H1 (cell line): ENCODE data around the gene ISL2. TPM values are rescaled to one million over a fixed set of nuclear protein-coding genes. Genes with fewer than 3 reads are reported as not detected.

Experiments used
- CTCF ChIA-PET: fragments of 300-600 bp; sonication (Branson Sonifier 250); formaldehyde crosslinking; loops from one replicate; lab custom pipeline; 2021; ENCODE audit not compliant: partially characterized antibody; lab: Charles Lee
- POLR2A ChIA-PET: fragments of 300-600 bp; sonication (Branson Sonifier 250); formaldehyde crosslinking; loops from one replicate; lab custom pipeline; 2021; ENCODE audit warnings: inconsistent platforms; ENCODE audit not compliant: partially characterized antibody; lab: Charles Lee
- DNase-seq, 2 experiments: peaks; one replicate each; pipeline versions ENCODE4 v3.0.0 to v3.0.0-alpha.2; 2010 to 2022; ENCODE audit warnings: low spot score in 2 of 2, low read depth in 1 of 2, mixed read lengths in 1 of 2
- FAIRE-seq: peaks from 2 replicates; lab custom pipeline; 2011; peaks lifted over from hg19 to GRCh38; lab: Jason Lieb, UNC
- H2AFZ ChIP-seq: 2 replicates; pipeline ENCODE4 v1.8.1; 2012; ENCODE audit warnings: low read length, inconsistent platforms
- H2AK5ac ChIP-seq: 2 replicates; pipeline ENCODE4 v1.6.1; 2013; ENCODE audit warnings: low read depth, low read length
- H2BK120ac ChIP-seq: replicated peaks from 2 replicates; pipeline ENCODE3; 2013; ENCODE audit warnings: low read depth, low read length, inconsistent platforms
- H2BK12ac ChIP-seq: 2 replicates; pipeline ENCODE4 v1.6.1; 2013; ENCODE audit warnings: low read depth, low read length
- H2BK15ac ChIP-seq: 2 replicates; pipeline ENCODE4 v1.6.1; 2013; ENCODE audit warnings: low read length
- H2BK20ac ChIP-seq: 2 replicates; pipeline ENCODE4 v1.6.1; 2013; ENCODE audit warnings: low read length
- H2BK5ac ChIP-seq: 2 replicates; pipeline ENCODE4 v1.6.1; 2013; ENCODE audit warnings: low read depth, low read length
- H3K14ac ChIP-seq: 2 replicates; pipeline ENCODE4 v1.6.1; 2013; ENCODE audit warnings: inconsistent platforms; ENCODE audit not compliant: insufficient read length
- H3K18ac ChIP-seq: 2 replicates; pipeline ENCODE4 v1.6.1; 2013; ENCODE audit warnings: low read length; ENCODE audit errors: extremely low read depth
- H3K23ac ChIP-seq: 2 replicates; pipeline ENCODE4 v1.6.1; 2013; ENCODE audit warnings: inconsistent platforms; ENCODE audit not compliant: insufficient read length
- H3K23me2 ChIP-seq: 2 replicates; pipeline ENCODE4 v1.6.1; 2013; ENCODE audit warnings: low read depth, low read length
- H3K27ac ChIP-seq: 2 replicates; pipeline ENCODE4 v1.6.1; 2011; ENCODE audit warnings: low read depth, low read length, inconsistent platforms
- H3K27me3 ChIP-seq, 4 experiments: replicated peaks in 1 of 4; 1 replicate in 1 of 4; 2 replicates in 3 of 4; pipeline versions ENCODE4 v1.6.1 to v1.8.1; 2011 to 2013; ENCODE audit warnings: low read length in 3 of 4, mild to moderate bottlenecking in 3 of 4, inconsistent platforms in 2 of 4, mixed read lengths in 2 of 4, moderate library complexity in 1 of 4; ENCODE audit not compliant: control insufficient read depth in 3 of 4, insufficient read depth in 3 of 4; ENCODE audit errors: extremely low read depth in 1 of 4
- H3K36me3 ChIP-seq, 4 experiments: 2 replicates each; pipeline versions ENCODE4 v1.6.1 to v1.8.1; 2011 to 2013; ENCODE audit warnings: mild to moderate bottlenecking in 4 of 4, low read length in 3 of 4, moderate library complexity in 2 of 4, control low read depth in 1 of 4, inconsistent platforms in 1 of 4; ENCODE audit not compliant: insufficient read depth in 4 of 4, control insufficient read depth in 2 of 4
- H3K4ac ChIP-seq: replicated peaks from 2 replicates; pipeline ENCODE3; 2013; ENCODE audit warnings: low read length, low read depth, mixed read lengths, inconsistent platforms; ENCODE audit not compliant: insufficient read length
- H3K4me1 ChIP-seq, 4 experiments: replicated peaks in 1 of 4; 1 replicate in 1 of 4; 2 replicates in 3 of 4; pipeline versions ENCODE4 v1.6.1 to v1.8.1; 2011 to 2013; ENCODE audit warnings: low read length in 3 of 4, inconsistent platforms in 2 of 4, mixed read lengths in 1 of 4; ENCODE audit not compliant: insufficient read depth in 4 of 4, control insufficient read depth in 3 of 4
- H3K4me2 ChIP-seq, 2 experiments: 2 replicates each; pipeline versions ENCODE4 v1.6.1 to v1.8.1; 2011 to 2013; ENCODE audit warnings: low read depth in 2 of 2, low read length in 2 of 2, control low read depth in 1 of 2, inconsistent platforms in 1 of 2, mild to moderate bottlenecking in 1 of 2; ENCODE audit not compliant: insufficient read depth in 1 of 2
- H3K4me3 ChIP-seq, 4 experiments: fragments of 200-600, 300-600 bp in 1 of 4; sonication (generic), shearing (Covaris generic), sonication (Bioruptor Twin) in 1 of 4; 2 replicates each; pipeline versions ENCODE4 v1.5.1 to v1.8.1; 2011 to 2016; ENCODE audit warnings: low read length in 4 of 4, low read depth in 3 of 4, control low read depth in 2 of 4, inconsistent platforms in 2 of 4, mild to moderate bottlenecking in 2 of 4, mixed read lengths in 1 of 4, moderate library complexity in 1 of 4; ENCODE audit not compliant: insufficient read depth in 2 of 4; ENCODE audit errors: extremely low read depth in 1 of 4
- H3K56ac ChIP-seq: replicated peaks from 2 replicates; pipeline ENCODE3; 2013; ENCODE audit warnings: low read depth, mild to moderate bottlenecking, mixed read lengths, low read length, inconsistent platforms; ENCODE audit not compliant: insufficient read length
- H3K79me1 ChIP-seq: 2 replicates; pipeline ENCODE4 v1.6.1; 2013; ENCODE audit warnings: low read depth, low read length, control low read depth
- H3K79me2 ChIP-seq, 2 experiments: 2 replicates each; pipeline versions ENCODE4 v1.6.1 to v1.8.1; 2012 to 2013; ENCODE audit warnings: low read length in 2 of 2, mild to moderate bottlenecking in 2 of 2, inconsistent platforms in 1 of 2; ENCODE audit not compliant: insufficient read depth in 2 of 2, control insufficient read depth in 1 of 2
- H3K9ac ChIP-seq, 4 experiments: replicated peaks in 1 of 4; 1 replicate in 1 of 4; 2 replicates in 3 of 4; pipeline versions ENCODE4 v1.6.1 to v1.8.1; 2011 to 2013; ENCODE audit warnings: low read depth in 3 of 4, low read length in 3 of 4, control low read depth in 2 of 4, mild to moderate bottlenecking in 2 of 4, moderate library complexity in 2 of 4, inconsistent platforms in 1 of 4; ENCODE audit errors: extremely low read depth in 1 of 4
- H3K9me3 ChIP-seq, 2 experiments: 2 replicates each; pipeline versions ENCODE4 v1.6.1 to v1.8.1; 2012 to 2013; ENCODE audit warnings: mild to moderate bottlenecking in 2 of 2, moderate library complexity in 2 of 2, control low read depth in 1 of 2, inconsistent platforms in 1 of 2, low read depth in 1 of 2, low read length in 1 of 2, mixed read lengths in 1 of 2; ENCODE audit not compliant: insufficient read depth in 2 of 2
- H4K20me1 ChIP-seq, 2 experiments: replicated peaks in 1 of 2; 2 replicates each; pipeline versions ENCODE3 to v1.8.1; 2011 to 2013; ENCODE audit warnings: inconsistent platforms in 2 of 2, low read length in 2 of 2, mild to moderate bottlenecking in 1 of 2; ENCODE audit not compliant: insufficient read depth in 2 of 2, control insufficient read depth in 1 of 2
- H4K5ac ChIP-seq: 2 replicates; pipeline ENCODE4 v1.6.1; 2013; ENCODE audit warnings: low read length, low read depth, mixed read lengths, inconsistent platforms; ENCODE audit not compliant: insufficient read length
- H4K8ac ChIP-seq: 2 replicates; pipeline ENCODE4 v1.8.0; 2013; ENCODE audit warnings: mild to moderate bottlenecking, moderate library complexity, low read length, inconsistent platforms; ENCODE audit not compliant: insufficient read depth; ENCODE audit errors: extremely low read depth
- H4K91ac ChIP-seq: replicated peaks from 2 replicates; pipeline ENCODE3; 2013; ENCODE audit warnings: low read length, mixed read lengths, inconsistent platforms; ENCODE audit not compliant: insufficient read length
- BRCA1 ChIP-seq: IDR thresholded peaks from 2 replicates; pipeline ENCODE4 v1.6.1; 2012; ENCODE audit warnings: low read depth, low read length, improper control_type of control experiment
- CBX5 ChIP-seq: fragments of 300-800, 300-1000 bp; sonication (generic); IDR thresholded peaks from 2 replicates; pipeline ENCODE4 v1.7.1; 2016; ENCODE audit warnings: antibody characterized with exemption, low read length, low read depth
- CHD1 ChIP-seq: IDR thresholded peaks from 2 replicates; pipeline ENCODE4 v1.6.1; 2012; ENCODE audit warnings: low read depth, low read length, improper control_type of control experiment
- EP300 ChIP-seq, 2 experiments: IDR thresholded peaks; 1 replicate in 1 of 2; 2 replicates in 1 of 2; pipeline ENCODE4 v1.6.1; 2011 to 2012; ENCODE audit warnings: low read depth in 2 of 2, low read length in 2 of 2, mild to moderate bottlenecking in 2 of 2, borderline replicate concordance in 1 of 2, inconsistent platforms in 1 of 2, moderate library complexity in 1 of 2
- JUN ChIP-seq: IDR thresholded peaks from 2 replicates; pipeline ENCODE4 v1.6.1; 2011; ENCODE audit warnings: low read depth, mild to moderate bottlenecking, improper control_type of control experiment, low read length
- KDM4A ChIP-seq: IDR thresholded peaks from one replicate; pipeline ENCODE4 v1.7.1; 2012; ENCODE audit warnings: low read depth, mild to moderate bottlenecking, moderate library complexity, low read length, inconsistent platforms; ENCODE audit not compliant: severe bottlenecking
- MAFK ChIP-seq: IDR thresholded peaks from 2 replicates; pipeline ENCODE4 v1.6.1; 2012; ENCODE audit warnings: low read depth, mild to moderate bottlenecking, improper control_type of control experiment, low read length
- NANOG ChIP-seq: IDR thresholded peaks from 2 replicates; pipeline ENCODE4 v1.6.1; 2011; ENCODE audit warnings: low read length, low read depth, mild to moderate bottlenecking, inconsistent platforms; ENCODE audit not compliant: insufficient read depth, poor library complexity, severe bottlenecking
- POU5F1 ChIP-seq: IDR thresholded peaks from 2 replicates; pipeline ENCODE4 v1.6.1; 2011; ENCODE audit warnings: low read depth, mild to moderate bottlenecking, low read length, moderate library complexity
- SIRT6 ChIP-seq: IDR thresholded peaks from one replicate; pipeline ENCODE4 v1.7.1; 2012; ENCODE audit warnings: low read length, inconsistent platforms
- SRF ChIP-seq: IDR thresholded peaks from 2 replicates; pipeline ENCODE4 v1.6.1; 2011; ENCODE audit warnings: mild to moderate bottlenecking, low read depth, low read length, moderate library complexity
- SUZ12 ChIP-seq: fragments of 200-600 bp; sonication (generic); IDR thresholded peaks from 2 replicates; pipeline ENCODE4 v1.6.1; 2012; ENCODE audit warnings: mild to moderate bottlenecking, inconsistent platforms, low read length, moderate library complexity, mixed read lengths
- TAF7 ChIP-seq: optimal IDR thresholded peaks from 2 replicates; pipeline ENCODE3; 2011; ENCODE audit warnings: low read depth, mild to moderate bottlenecking, inconsistent platforms, low read length, moderate library complexity, borderline replicate concordance
- TEAD4 ChIP-seq: IDR thresholded peaks from 2 replicates; pipeline ENCODE4 v1.6.1; 2012; ENCODE audit warnings: low read depth, low read length, inconsistent platforms, mixed read lengths
- whole genome bisulfite sequencing, 2 experiments: shearing (Covaris generic) in 1 of 2; methylation state at CpG; one replicate each; pipeline versions ENCODE4 v1.1.6 to v1.1.7; 2013 to 2015; ENCODE audit warnings: low lambda C conversion rate in 2 of 2, mixed read lengths in 2 of 2, inconsistent platforms in 1 of 2, low coverage in 1 of 2, missing lambda C conversion rate in 1 of 2; ENCODE audit not compliant: insufficient replicate concordance in 2 of 2, insufficient coverage in 1 of 2, insufficient read length in 1 of 2; ENCODE audit errors: extremely low coverage in 1 of 2, missing lambda C conversion rate in 1 of 2; 5-methylcytosine and 5-hydroxymethylcytosine counted together
- polyA plus RNA-seq, 7 experiments: library from polyadenylated mRNA; depleted of rRNA in 3 of 7; stranded (reverse) in 5 of 7; unstranded in 2 of 7; fragments of >200 nt in 5 of 7; fragments of 200-250 nt in 2 of 7; gene quantifications; 1 replicate in 5 of 7; 2 replicates in 1 of 7; 4 replicates in 1 of 7; pipeline versions ENCODE4 v1.2.1 to v1.2.3, GENCODE V29; 2011 to 2013; ENCODE audit warnings: missing spikeins in 2 of 7, mixed read lengths in 2 of 7
- total RNA-seq: library from RNA; stranded (reverse); fragmentation: NEBNext Ultra II Directional; extraction: Animal tissue kit (Norgen Biotek cat#: 25700); gene quantifications from 2 replicates; pipeline ENCODE4 v1.2.1, GENCODE V29; 2021
- TF ChIP-seq, protein P1 (sequence below): IDR thresholded peaks from 2 replicates; pipeline ENCODE4 v1.6.1; 2011; ENCODE audit warnings: low read depth, mild to moderate bottlenecking, low read length; ENCODE audit not compliant: insufficient read depth

The ISL2 gene
- total and polyA plus RNA-seq, 2 of the 8 experiments (the other 6 are each of a cell fraction or from before 2014, with no cell fraction given): 0.32 to 0.99 TPM

DNA sequence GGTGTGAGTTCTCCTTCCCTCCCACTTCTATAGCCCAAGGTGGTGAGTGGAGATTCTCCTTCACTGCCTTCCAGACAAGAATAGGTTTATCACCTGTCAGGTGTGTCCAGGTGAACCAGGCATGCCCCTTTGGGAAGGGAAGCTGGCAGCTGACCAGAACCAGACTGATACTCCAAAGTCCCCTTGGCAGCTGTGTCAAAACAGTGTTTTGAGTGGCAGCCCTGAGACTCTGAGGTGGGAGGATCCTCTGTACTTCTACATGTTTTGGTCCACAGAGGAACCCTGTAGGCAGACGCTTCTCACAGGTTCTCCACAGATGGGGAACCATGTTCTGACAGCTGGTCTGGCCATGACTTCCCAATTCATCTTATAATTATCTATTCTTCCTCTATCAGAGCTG is 30.1 kb downstream of the ISL2 start:
- Histone ChIP-seq H4K91ac (no peak overlapping the region), H3K4me2 (no peak overlapping the region), H3K23me2 (no peaks in the 10 kb centered on the region), H4K5ac (no peak overlapping the region), H3K27ac (no peak overlapping the region), H3K56ac (no peak overlapping the region), H2BK120ac (no peak overlapping the region), H2AK5ac (no peak overlapping the region), H2BK15ac (no peak overlapping the region), H3K9ac (no peak overlapping the region), H3K79me1 (no peaks in the 10 kb centered on the region), H3K4me1 (no peaks in the 10 kb centered on the region), H2BK20ac (no peak overlapping the region), H3K79me2 (no peaks in the 10 kb centered on the region), H3K23ac (no peak overlapping the region), H4K20me1 (no peaks in the 10 kb centered on the region), H2BK12ac (no peak overlapping the region), H4K8ac (no peak overlapping the region), H2BK5ac (no peak overlapping the region), H2AFZ (no peak overlapping the region), H3K14ac (no peak overlapping the region), H3K4me3 (no peak overlapping the region), H3K4ac (no peak overlapping the region), H3K9me3 (no peaks in the 10 kb centered on the region), H3K27me3 (no peaks in the 10 kb centered on the region), H3K36me3 (no peaks in the 10 kb centered on the region), H3K18ac (no peak overlapping the region)
- POLR2A ChIA-PET: no interaction called here
- CTCF ChIA-PET: no interaction called here
- DNase-seq: no peak
- FAIRE-seq: no peak
- WGBS, 2 experiments: 73% methylated on average over 1 of the region's 1 CpG; no CpG with 5 or more reads in 1 of the 2 experiments
- no peak for TF ChIP-seq SRF
- TF ChIP-seq, protein P1, sequence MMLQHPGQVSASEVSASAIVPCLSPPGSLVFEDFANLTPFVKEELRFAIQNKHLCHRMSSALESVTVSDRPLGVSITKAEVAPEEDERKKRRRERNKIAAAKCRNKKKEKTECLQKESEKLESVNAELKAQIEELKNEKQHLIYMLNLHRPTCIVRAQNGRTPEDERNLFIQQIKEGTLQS: no peak
- no peak for TF ChIP-seq TEAD4
- no peak for TF ChIP-seq KDM4A
- no peak for TF ChIP-seq CBX5
- TF ChIP-seq CHD1: no peak
- no peak for TF ChIP-seq EP300 (IDR thresholded peaks at IDR 0.05; ENCODE audit: borderline replicate concordance in 1 of 2, low read depth in 2 of 2, low read length in 2 of 2)
- TF ChIP-seq SIRT6: no peak
- no peak for TF ChIP-seq JUN
- no peak for TF ChIP-seq POU5F1
- TF ChIP-seq MAFK: no peak
- TF ChIP-seq BRCA1: no peak
- no peak for TF ChIP-seq NANOG
- TF ChIP-seq TAF7: no peak
- no peak for TF ChIP-seq SUZ12
